B cell (primary cell): ENCODE data around the gene C20orf144. TPM values are rescaled to one million over a fixed set of nuclear protein-coding genes. Genes with fewer than 3 reads are reported as not detected.

Experiments used
- ATAC-seq: fragments of 200-7000 bp; cut with Tn5 transposase; one replicate; pipeline ENCODE4 v1.10.0; 2021; ENCODE audit warnings: low read depth, mild to moderate bottlenecking, moderate number of reproducible peaks, moderate library complexity
- CTCF ChIA-PET: fragments of 350-600 bp; sonication (Branson Sonifier 250); formaldehyde crosslinking; loops from one replicate; lab custom pipeline; 2021; ENCODE audit warnings: antibody characterized with exemption, inconsistent platforms; lab: Charles Lee
- POLR2A ChIA-PET: fragments of 350-600 bp; sonication (Branson Sonifier 250); formaldehyde crosslinking; loops from one replicate; lab custom pipeline; 2021; ENCODE audit warnings: antibody characterized with exemption; lab: Charles Lee
- DNase-seq: peaks from one replicate; pipeline ENCODE4 v3.0.0; 2013
- H2AFZ ChIP-seq: 2 replicates; pipeline ENCODE4 v1.6.1; 2012; ENCODE audit warnings: mild to moderate bottlenecking, low read depth, low read length; ENCODE audit not compliant: insufficient read depth, poor library complexity, severe bottlenecking
- H3K27ac ChIP-seq, 2 donors: 1 replicate in 1 of 2; 2 replicates in 1 of 2; pipeline ENCODE4 v1.5.1; 2012 to 2013; ENCODE audit warnings: low read length in 2 of 2, mild to moderate bottlenecking in 2 of 2, moderate library complexity in 1 of 2
- H3K27me3 ChIP-seq, 4 experiments: fragments of 200-600 bp in 1 of 4; sonication (generic) in 1 of 4; replicated peaks in 1 of 4; 1 replicate in 2 of 4; 2 replicates in 2 of 4; pipeline versions ENCODE4 v1.6.1 to v1.7.0; 2013 to 2016; ENCODE audit warnings: low read length in 3 of 4, mild to moderate bottlenecking in 2 of 4, mixed read lengths in 1 of 4, moderate library complexity in 1 of 4; ENCODE audit not compliant: insufficient read depth in 4 of 4, control insufficient read depth in 3 of 4; ENCODE audit errors: control extremely low read depth in 1 of 4
- H3K36me3 ChIP-seq, 2 experiments: replicated peaks in 1 of 2; 1 replicate in 1 of 2; 2 replicates in 1 of 2; pipeline versions ENCODE4 v1.6.1 to v1.7.1; 2013; ENCODE audit warnings: low read length in 1 of 2; ENCODE audit not compliant: insufficient read depth in 2 of 2, control insufficient read depth in 1 of 2; ENCODE audit errors: control extremely low read depth in 1 of 2, extremely low read depth in 1 of 2
- H3K4me1 ChIP-seq, 2 donors: fragments of 200-600 bp in 1 of 2; sonication (generic) in 1 of 2; 1 replicate in 1 of 2; 2 replicates in 1 of 2; pipeline versions ENCODE4 v1.5.1 to v1.6.1; 2013 to 2017; ENCODE audit warnings: low read length in 2 of 2; ENCODE audit not compliant: control insufficient read depth in 2 of 2, insufficient read depth in 2 of 2
- H3K4me2 ChIP-seq: replicated peaks from 2 replicates; pipeline ENCODE3; 2012; ENCODE audit warnings: mild to moderate bottlenecking, low read depth, low read length; ENCODE audit not compliant: poor library complexity, severe bottlenecking
- H3K4me3 ChIP-seq, 5 experiments: fragments of 200-600 bp in 1 of 5; sonication (generic) in 1 of 5; 1 replicate in 3 of 5; 2 replicates in 2 of 5; pipeline versions ENCODE4 v1.5.1 to v1.7.0; 2011 to 2016; ENCODE audit warnings: low read length in 4 of 5, mild to moderate bottlenecking in 4 of 5, low read depth in 2 of 5, control low read depth in 1 of 5, moderate library complexity in 1 of 5; ENCODE audit not compliant: insufficient read depth in 1 of 5; ENCODE audit errors: control extremely low read depth in 1 of 5, extremely low read depth in 1 of 5
- H3K79me2 ChIP-seq: fragments of 200-600 bp; sonication (generic); one replicate; pipeline ENCODE4 v1.6.0; 2016; ENCODE audit warnings: low read length; ENCODE audit not compliant: control insufficient read depth, insufficient read depth
- H3K9ac ChIP-seq: fragments of 200-600 bp; sonication (generic); 2 replicates; pipeline ENCODE4 v1.6.1; 2017; ENCODE audit warnings: mild to moderate bottlenecking, low read length, moderate library complexity
- H3K9me3 ChIP-seq, 3 donors: one replicate each; pipeline versions ENCODE4 v1.6.1 to v1.7.1; 2013; ENCODE audit warnings: low read length in 2 of 3; ENCODE audit not compliant: control insufficient read depth in 2 of 3, insufficient read depth in 1 of 3; ENCODE audit errors: control extremely low read depth in 1 of 3
- H4K20me1 ChIP-seq: 2 replicates; pipeline ENCODE4 v1.6.0; 2012; ENCODE audit warnings: mild to moderate bottlenecking, low read length; ENCODE audit not compliant: insufficient read depth, control insufficient read depth, poor library complexity, severe bottlenecking
- H3K27ac Mint-ChIP-seq: one replicate; pipeline ENCODE4 v1.8.0; 2021; ENCODE audit warnings: mixed read lengths
- H3K27me3 Mint-ChIP-seq: one replicate; pipeline ENCODE4 v1.8.0; 2021; ENCODE audit warnings: mixed read lengths
- H3K4me1 Mint-ChIP-seq: one replicate; pipeline ENCODE4 v1.8.0; 2021; ENCODE audit warnings: mixed read lengths
- H3K4me3 Mint-ChIP-seq: one replicate; pipeline ENCODE4 v1.8.0; 2021; ENCODE audit warnings: mixed read lengths
- H3K9me3 Mint-ChIP-seq: one replicate; pipeline ENCODE4 v1.8.0; 2022; ENCODE audit warnings: mixed read lengths; ENCODE audit not compliant: insufficient read depth
- EZH2 ChIP-seq: IDR thresholded peaks from 2 replicates; pipeline ENCODE4 v1.6.1; 2012; ENCODE audit warnings: borderline replicate concordance, low read depth, mild to moderate bottlenecking, moderate library complexity, low read length; ENCODE audit not compliant: insufficient read depth, poor library complexity, severe bottlenecking
- WGBS: methylation state at CpG from one replicate; pipeline ENCODE4 v1.1.5; 2013; ENCODE audit warnings: missing lambda C conversion rate; ENCODE audit not compliant: insufficient coverage; 5-methylcytosine and 5-hydroxymethylcytosine counted together
- intact Hi-C: fragments of 100-400 bp; cut with micrococcal nuclease; formaldehyde crosslinking; loops from one replicate; pipeline ENCODE4 v1.10.0; 2022
- polyA plus RNA-seq: library from polyadenylated mRNA; depleted of rRNA; stranded (reverse); fragments of >200 nt; gene quantifications from 2 replicates; pipeline ENCODE4 v1.2.3, GENCODE V29; 2012
- total RNA-seq, 2 donors: library from RNA; stranded (reverse); fragments of 120-200 nt in 1 of 2; gene quantifications; 1 replicate in 1 of 2; 2 replicates in 1 of 2; pipeline versions ENCODE4 v1.2.3 to v1.2.4, GENCODE V29; 2013 to 2022
- TF ChIP-seq, protein P1 (sequence below): fragments of 200-600 bp; IDR thresholded peaks from one replicate; pipeline ENCODE4 v1.8.0; 2022; ENCODE audit warnings: antibody characterized with exemption, mild to moderate bottlenecking

The C20orf144 gene
- total and polyA plus RNA-seq, 2 donors (not counting 1 experiment from before 2014, with no cell fraction given) = 0.27 to 0.44 TPM

DNA sequence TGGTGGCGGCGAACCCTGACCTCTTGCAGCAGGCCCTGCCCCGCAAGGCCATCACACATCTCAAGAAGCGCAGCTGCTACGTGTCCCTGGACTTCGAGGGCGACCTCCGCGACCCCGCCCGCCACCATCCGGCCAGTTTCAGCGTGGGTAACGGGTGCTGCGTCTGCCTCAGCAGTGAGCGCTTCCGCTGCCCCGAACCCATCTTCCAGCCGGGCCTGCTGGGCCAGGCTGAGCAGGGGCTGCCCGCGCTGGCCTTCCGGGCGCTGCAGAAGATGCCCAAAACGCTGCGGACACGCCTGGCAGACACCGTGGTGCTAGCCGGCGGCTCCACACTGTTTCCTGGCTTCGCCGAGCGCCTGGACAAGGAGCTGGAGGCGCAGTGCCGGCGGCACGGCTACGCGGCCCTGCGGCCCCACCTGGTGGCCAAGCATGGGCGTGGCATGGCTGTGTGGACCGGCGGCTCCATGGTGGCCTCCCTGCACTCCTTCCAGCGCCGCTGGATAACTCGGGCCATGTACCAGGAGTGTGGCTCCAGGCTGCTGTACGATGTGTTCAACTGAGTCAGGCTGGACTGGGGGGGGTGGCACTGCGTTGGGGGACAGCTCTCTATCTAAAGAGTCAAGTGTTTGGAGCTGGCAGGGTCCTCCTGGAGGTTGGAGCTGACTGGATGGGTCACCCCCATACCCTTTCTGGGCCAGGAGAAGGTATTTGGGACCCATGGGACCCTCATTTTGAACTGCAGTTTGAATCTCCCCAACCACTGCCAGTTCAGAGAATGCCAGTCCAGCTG lies 5.7 kb downstream of the C20orf144 start:
- Mint-ChIP-seq H3K27me3 (no peaks in the 10 kb centered on the region), H3K4me1 (peaks cover 34% of the 10 kb centered on the region), H3K27ac (peak overlapping the region; percentile 81), H3K9me3 (no peaks in the 10 kb centered on the region), H3K4me3 (peak overlapping the region; percentile 98)
- intact Hi-C loops = loop anchor here (1.0 to 5.0 kb wide), 7 partner anchors 64 to 399 kb away; partner anchors contain the start of genes CDK5RAP1 and RALY
- WGBS = 7% methylated on average over 46 of the region's 47 CpGs
- Histone ChIP-seq H3K9me3 (no peaks in the 10 kb centered on the region), H3K9ac (peak overlapping the region; percentile 67), H3K27me3 (no peaks in the 10 kb centered on the region), H3K4me2 (peak overlapping the region; percentile 98), H3K36me3 (no peaks in the 10 kb centered on the region), H3K79me2 (peaks cover 3% of the 10 kb centered on the region), H3K27ac (peak overlapping the region in 1 of 2 donors; percentile 55), H2AFZ (peak overlapping the region; percentile 82), H3K4me3 (peak overlapping the region; percentile 26 to 79 (median 68)), H4K20me1 (no peaks in the 10 kb centered on the region), H3K4me1 (peaks cover 16 to 40% of the 10 kb centered on the region in 2 donors)
- ChIA-PET POLR2A (interaction anchor here (0.6 to 2.4 kb wide), 8 partner anchors 12 to 224 kb away, joined by 3 to 12 read pairs (median 6); partner anchors contain the start of genes CBFA2T2, PXMP4, SNTA1 and ZNF341), CTCF (interaction anchor here (0.6 to 6.1 kb wide), 50 partner anchors 7 to 402 kb away, joined by 3 to 61 read pairs (median 5); partner anchors contain the start of genes CBFA2T2, CDK5RAP1, PXMP4 and SNTA1)
- TF ChIP-seq, protein P1, sequence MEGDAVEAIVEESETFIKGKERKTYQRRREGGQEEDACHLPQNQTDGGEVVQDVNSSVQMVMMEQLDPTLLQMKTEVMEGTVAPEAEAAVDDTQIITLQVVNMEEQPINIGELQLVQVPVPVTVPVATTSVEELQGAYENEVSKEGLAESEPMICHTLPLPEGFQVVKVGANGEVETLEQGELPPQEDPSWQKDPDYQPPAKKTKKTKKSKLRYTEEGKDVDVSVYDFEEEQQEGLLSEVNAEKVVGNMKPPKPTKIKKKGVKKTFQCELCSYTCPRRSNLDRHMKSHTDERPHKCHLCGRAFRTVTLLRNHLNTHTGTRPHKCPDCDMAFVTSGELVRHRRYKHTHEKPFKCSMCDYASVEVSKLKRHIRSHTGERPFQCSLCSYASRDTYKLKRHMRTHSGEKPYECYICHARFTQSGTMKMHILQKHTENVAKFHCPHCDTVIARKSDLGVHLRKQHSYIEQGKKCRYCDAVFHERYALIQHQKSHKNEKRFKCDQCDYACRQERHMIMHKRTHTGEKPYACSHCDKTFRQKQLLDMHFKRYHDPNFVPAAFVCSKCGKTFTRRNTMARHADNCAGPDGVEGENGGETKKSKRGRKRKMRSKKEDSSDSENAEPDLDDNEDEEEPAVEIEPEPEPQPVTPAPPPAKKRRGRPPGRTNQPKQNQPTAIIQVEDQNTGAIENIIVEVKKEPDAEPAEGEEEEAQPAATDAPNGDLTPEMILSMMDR = peak; percentile 84
- no peak for TF ChIP-seq EZH2
- peak; percentile 48 for ATAC-seq
- peak; percentile 86 for DNase-seq
